ENCODE data around the gene MSANTD1. TPM values are rescaled to one million over a fixed set of nuclear protein-coding genes. Genes with fewer than 3 reads are reported as not detected.

MSANTD1 gene
- total and polyA plus RNA-seq, 2 donors (not counting 1 experiment from before 2014, with no cell fraction given) = 0.78 to 5.5 TPM

GRCh38 chr4:3215733-3216132 lies 33.2 kb upstream of the MSANTD1 start:
- H3K4me3 Mint-ChIP-seq = no peak overlapping the region
- no peaks in the 10 kb centered on the region for H3K9me3 Mint-ChIP-seq (ENCODE audit: insufficient read depth)
- Histone ChIP-seq H3K9ac (ENCODE audit: low read length) (no peak overlapping the region), H3K79me2 (ENCODE audit: control insufficient read depth, insufficient read depth, low read length) (no peaks in the 10 kb centered on the region), H4K20me1 (ENCODE audit: control insufficient read depth, insufficient read depth, low read length, poor library complexity, severe bottlenecking) (no peaks in the 10 kb centered on the region), H3K4me2 (replicated peaks; ENCODE audit: low read depth, low read length, poor library complexity, severe bottlenecking) (no peak overlapping the region), H3K4me1 (ENCODE audit: control insufficient read depth in 2 of 2, insufficient read depth in 2 of 2, low read length in 2 of 2) (no peaks in the 10 kb centered on the region), H3K36me3 (replicated peaks in 1 of 2; ENCODE audit: control extremely low read depth in 1 of 2, control insufficient read depth in 1 of 2, extremely low read depth in 1 of 2, insufficient read depth in 2 of 2, low read length in 1 of 2) (peaks cover 0 to 89% of the 10 kb centered on the region in 2 experiments), H3K27me3 (replicated peaks in 1 of 4; ENCODE audit: control extremely low read depth in 1 of 4, control insufficient read depth in 3 of 4, insufficient read depth in 4 of 4, low read length in 3 of 4) (no peaks in the 10 kb centered on the region), H3K4me3 (ENCODE audit: control extremely low read depth in 1 of 5, extremely low read depth in 1 of 5, insufficient read depth in 1 of 5, low read depth in 2 of 5, low read length in 4 of 5) (no peak overlapping the region), H3K9me3 (ENCODE audit: control extremely low read depth in 1 of 3, control insufficient read depth in 2 of 3, insufficient read depth in 1 of 3, low read length in 2 of 3) (no peaks in the 10 kb centered on the region), H2AFZ (ENCODE audit: insufficient read depth, low read depth, low read length, poor library complexity, severe bottlenecking) (no peak overlapping the region), H3K27ac (ENCODE audit: low read length in 2 of 2) (no peak overlapping the region)
- intact Hi-C loops (cut with micrococcal nuclease) = no loop called here
- ChIA-PET POLR2A (no interaction called here), CTCF (no interaction called here)
- H3K27me3 Mint-ChIP-seq = no peaks in the 10 kb centered on the region
- no peak for DNase-seq
- H3K27ac Mint-ChIP-seq = no peak overlapping the region
- TF ChIP-seq EZH2 (IDR thresholded peaks at IDR 0.05; ENCODE audit: borderline replicate concordance, insufficient read depth, low read depth, low read length, poor library complexity, severe bottlenecking) (no peak), CTCF (IDR thresholded peaks at IDR 0.05) (no peak)
- H3K4me1 Mint-ChIP-seq = no peaks in the 10 kb centered on the region
- WGBS (ENCODE audit: insufficient coverage) = 100% methylated on average over 2 of the region's 4 CpGs
- no peak for ATAC-seq (ENCODE audit: low read depth)

- no peak for TF ChIP-seq EZH2 (IDR thresholded peaks at IDR 0.05; ENCODE audit: borderline replicate concordance, insufficient read depth, low read depth, low read length, poor library complexity, severe bottlenecking)
- no peak for TF ChIP-seq CTCF (IDR thresholded peaks at IDR 0.05)
- no peak overlapping the region for H3K9ac ChIP-seq (ENCODE audit: low read length)
- H2AFZ ChIP-seq (ENCODE audit: insufficient read depth, low read depth, low read length, poor library complexity, severe bottlenecking) = no peak overlapping the region
- H3K27me3 ChIP-seq (replicated peaks in 1 of 4; ENCODE audit: control extremely low read depth in 1 of 4, control insufficient read depth in 3 of 4, insufficient read depth in 4 of 4, low read length in 3 of 4) = no peaks in the 10 kb centered on the region
- H3K4me1 ChIP-seq (ENCODE audit: control insufficient read depth in 2 of 2, insufficient read depth in 2 of 2, low read length in 2 of 2) = no peaks in the 10 kb centered on the region
- CTCF ChIA-PET = no interaction called here
- H3K4me3 ChIP-seq (ENCODE audit: control extremely low read depth in 1 of 5, extremely low read depth in 1 of 5, insufficient read depth in 1 of 5, low read depth in 2 of 5, low read length in 4 of 5) = no peak overlapping the region
- peaks cover 0 to 95% of the 10 kb centered on the region in 2 experiments for H3K36me3 ChIP-seq (replicated peaks in 1 of 2; ENCODE audit: control extremely low read depth in 1 of 2, control insufficient read depth in 1 of 2, extremely low read depth in 1 of 2, insufficient read depth in 2 of 2, low read length in 1 of 2)
- Mint-ChIP-seq H3K9me3 (ENCODE audit: insufficient read depth) (no peaks in the 10 kb centered on the region), H3K4me1 (no peaks in the 10 kb centered on the region), H3K4me3 (no peak overlapping the region), H3K27me3 (no peaks in the 10 kb centered on the region), H3K27ac (no peak overlapping the region)
- H3K9me3 ChIP-seq (ENCODE audit: control extremely low read depth in 1 of 3, control insufficient read depth in 2 of 3, insufficient read depth in 1 of 3, low read length in 2 of 3) = no peaks in the 10 kb centered on the region
- DNase-seq (no peak), ATAC-seq (ENCODE audit: low read depth) (no peak)
- intact Hi-C loops (cut with micrococcal nuclease) = no loop called here
- no peak overlapping the region for H3K27ac ChIP-seq (ENCODE audit: low read length in 2 of 2)
- H3K79me2 ChIP-seq (ENCODE audit: control insufficient read depth, insufficient read depth, low read length) = no peaks in the 10 kb centered on the region
- H4K20me1 ChIP-seq (ENCODE audit: control insufficient read depth, insufficient read depth, low read length, poor library complexity, severe bottlenecking) = no peaks in the 10 kb centered on the region
- POLR2A ChIA-PET = no interaction called here
- H3K4me2 ChIP-seq (replicated peaks; ENCODE audit: low read depth, low read length, poor library complexity, severe bottlenecking) = no peak overlapping the region
- 90% methylated on average over 2 of the region's 2 CpGs for WGBS (ENCODE audit: insufficient coverage)
These were observed 31.7 kb upstream of the MSANTD1 start for GRCh38 chr4:3217266-3217665.

Measured in B cell (primary cell).